ENCODE data around the gene CWF19L2.
"Not testable (repeated sequence)": the region's sequence is repeated elsewhere in the genome, so short reads cannot be mapped to it uniquely, and the experiment has no call there.

Gene CWF19L2

DNA sequence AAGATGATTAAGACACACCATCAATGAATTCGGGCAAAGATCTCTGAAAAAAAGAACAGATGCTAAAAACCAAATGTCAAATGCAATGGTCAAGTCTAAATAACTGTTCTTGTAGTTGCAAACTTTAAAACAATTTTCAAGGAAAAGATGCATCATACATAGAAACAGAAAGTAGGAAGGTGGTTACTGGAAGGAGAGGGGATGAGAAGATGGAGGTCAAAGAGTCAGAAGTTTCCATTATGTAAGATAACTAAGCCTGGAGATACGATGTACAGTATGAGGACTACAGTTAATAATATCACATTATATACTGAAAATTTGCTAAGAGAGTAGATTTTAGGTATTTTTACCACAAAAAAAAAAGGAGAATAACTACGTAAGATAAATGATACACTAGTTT lies 27.1 kb downstream of the CWF19L2 start:
- no peak for DNase-seq

- DNase-seq, result no peak
These were observed 29.9 kb downstream of the CWF19L2 start for GRCh38 chr11:107427569-107428180.

GRCh38 chr11:107413352-107413751 lies 44.3 kb downstream of the CWF19L2 start:
- DNase-seq, result no peak

GRCh38 chr11:107408762-107409211 lies 48.8 kb downstream of the CWF19L2 start:
- DNase-seq, result no peak

- no peak for DNase-seq
These were observed 52.4 kb downstream of the CWF19L2 start for GRCh38 chr11:107405260-107405659.

DNA sequence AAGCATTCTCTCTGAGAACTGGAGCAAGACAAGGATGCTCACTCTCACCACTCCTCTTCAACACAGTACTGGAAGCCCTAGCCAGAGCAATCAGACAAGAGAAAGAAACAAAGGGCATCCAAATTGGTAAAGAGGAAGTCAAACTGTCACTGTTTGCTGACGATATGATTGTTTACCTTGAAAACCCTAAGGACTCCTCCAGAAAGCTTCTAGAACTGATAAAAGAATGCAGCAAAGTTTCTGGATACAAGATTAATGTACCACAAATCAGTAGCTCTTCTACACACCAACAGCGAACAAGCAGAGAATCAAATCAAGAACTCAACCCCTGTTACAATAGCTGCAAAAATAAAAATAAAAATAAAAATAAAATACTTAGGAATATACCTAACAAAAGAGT lies 56.5 kb downstream of the CWF19L2 start:
- not testable (repeated sequence) for DNase-seq

GRCh38 chr11:107397357-107397756 lies 60.3 kb downstream of the CWF19L2 start:
- no peak for DNase-seq

DNA sequence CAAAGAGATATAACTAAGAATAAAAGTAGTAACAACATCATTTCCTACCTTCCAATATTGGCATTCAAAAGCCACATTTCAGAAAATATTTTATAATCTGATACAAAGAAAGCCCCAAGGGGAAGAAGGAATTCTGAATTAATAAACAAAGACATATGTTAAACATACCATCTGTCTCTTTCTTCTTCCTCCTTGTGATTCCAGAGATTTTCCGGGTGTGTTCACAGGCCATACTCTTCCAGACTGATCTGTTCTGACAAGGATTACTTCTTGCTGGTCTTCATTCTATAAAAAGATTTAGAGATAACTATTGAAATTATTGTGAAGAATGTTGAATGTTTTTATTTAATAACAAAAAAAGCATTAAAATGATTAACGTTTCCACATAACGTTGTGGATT lies 65.0 kb downstream of the CWF19L2 start:
- DNase-seq, result no peak

- not testable (repeated sequence) for DNase-seq
These were observed 66.9 kb downstream of the CWF19L2 start for GRCh38 chr11:107390701-107391100.

DNA sequence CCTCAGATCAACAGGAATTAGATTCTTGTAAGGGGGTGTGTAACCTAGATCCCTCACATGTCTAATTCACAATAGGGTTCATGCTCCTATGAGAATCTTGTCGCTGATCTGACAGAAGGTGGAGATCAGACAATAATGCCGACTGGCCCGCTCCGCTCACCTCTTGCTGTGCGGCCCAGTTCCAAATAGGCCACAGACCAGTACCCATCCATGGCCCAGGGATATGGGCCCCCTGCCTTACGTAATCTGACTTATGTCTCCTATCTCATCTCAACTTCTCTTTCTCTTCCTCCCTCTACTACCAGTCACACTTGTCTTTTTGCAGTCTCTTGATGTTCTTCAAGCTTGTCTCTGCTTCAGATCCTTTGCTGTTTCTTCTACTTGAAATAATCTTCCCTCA lies 70.0 kb downstream of the CWF19L2 start:
- DNase-seq, result no peak

DNA sequence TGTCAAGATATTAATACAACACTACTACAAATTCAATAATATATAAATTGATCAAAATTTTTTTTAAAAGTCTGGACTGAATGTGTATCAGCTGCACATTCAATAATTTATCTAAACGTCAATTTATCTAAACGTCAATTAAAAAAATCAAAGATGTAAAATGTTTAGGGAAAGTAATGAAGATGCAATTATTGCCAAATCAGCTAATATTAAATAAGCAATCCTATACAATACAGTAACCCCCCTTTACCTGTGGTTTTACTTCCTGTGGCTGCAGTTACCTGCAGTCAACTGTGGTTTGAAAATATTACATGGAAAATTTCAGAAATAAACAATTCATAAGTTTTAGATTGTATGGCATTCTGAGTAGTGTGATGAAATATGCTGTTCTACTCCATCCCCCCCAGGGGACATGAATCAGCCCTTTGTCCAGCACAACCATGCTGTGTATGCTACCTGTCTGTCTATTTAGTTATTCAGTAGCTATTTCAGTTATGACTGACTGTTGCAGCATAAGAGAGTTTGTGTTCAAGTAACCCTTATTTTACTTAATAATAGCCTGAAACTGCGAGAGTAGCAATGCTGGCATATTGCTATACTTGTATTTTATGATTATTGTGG lies 72.2 kb downstream of the CWF19L2 start:
- DNase-seq, result no peak

GRCh38 chr11:107384144-107384852 lies 73.3 kb downstream of the CWF19L2 start:
- no peak for DNase-seq

DNA sequence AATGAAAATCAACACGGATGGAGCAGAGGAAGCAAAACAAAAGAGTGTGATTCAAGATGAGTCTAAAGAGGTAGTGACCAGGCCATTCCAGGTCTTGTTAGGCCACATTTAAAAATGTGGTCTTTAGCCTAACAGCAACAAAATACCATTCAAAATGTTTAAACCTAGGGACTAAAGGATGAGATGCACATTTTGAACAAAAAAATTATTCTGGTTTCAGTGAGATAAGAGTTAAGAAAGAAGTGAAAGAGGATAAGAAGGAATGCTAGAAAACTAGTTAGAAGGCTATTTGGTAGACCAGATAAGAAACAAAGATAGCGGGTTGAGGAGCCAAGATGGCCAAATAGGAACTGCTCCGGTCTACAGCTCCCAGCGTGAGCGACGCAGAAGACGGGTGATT lies 85.2 kb downstream of the CWF19L2 start:
- DNase-seq, result no peak

GRCh38 chr11:107370390-107370789 lies 87.2 kb downstream of the CWF19L2 start:
- DNase-seq, result no peak

DNA sequence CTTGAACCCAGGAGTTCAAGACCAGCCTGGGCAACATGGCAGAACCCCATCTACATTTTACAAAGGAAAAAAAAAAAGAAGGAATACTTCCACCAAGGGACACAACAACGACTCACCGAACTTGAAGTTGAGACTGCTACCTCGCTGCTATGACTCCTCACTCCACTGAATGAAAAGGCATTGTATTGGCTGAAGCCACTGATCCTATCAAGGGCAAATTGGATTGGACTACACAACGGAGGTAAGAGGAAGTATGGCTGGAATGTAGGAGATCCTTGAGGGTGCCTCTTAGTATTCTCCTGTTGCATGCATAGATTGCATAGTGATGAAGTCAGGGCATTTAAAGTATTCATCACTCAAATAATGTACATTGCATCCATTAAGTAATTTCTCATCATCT lies 97.9 kb downstream of the CWF19L2 start:
- no peak for DNase-seq

DNA sequence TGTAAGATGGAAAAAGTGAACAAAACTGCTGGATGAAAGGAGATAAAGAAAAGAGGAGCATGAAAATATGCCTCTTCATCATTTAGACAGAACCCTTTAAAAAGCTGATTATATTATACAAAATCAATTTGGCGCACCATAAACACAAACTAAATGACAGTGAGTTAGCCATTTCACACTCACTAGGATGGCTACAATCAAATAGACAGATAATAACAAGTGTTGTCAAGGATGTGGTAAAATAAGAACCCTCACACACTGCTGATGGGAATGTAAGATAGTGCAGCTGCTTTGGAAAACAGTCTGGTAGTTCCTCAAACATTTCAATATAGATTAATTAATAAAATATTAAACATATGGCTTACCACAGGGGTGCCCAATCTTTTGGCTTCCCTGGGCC lies 99.7 kb downstream of the CWF19L2 start:
- DNase-seq, result no peak

DNA sequence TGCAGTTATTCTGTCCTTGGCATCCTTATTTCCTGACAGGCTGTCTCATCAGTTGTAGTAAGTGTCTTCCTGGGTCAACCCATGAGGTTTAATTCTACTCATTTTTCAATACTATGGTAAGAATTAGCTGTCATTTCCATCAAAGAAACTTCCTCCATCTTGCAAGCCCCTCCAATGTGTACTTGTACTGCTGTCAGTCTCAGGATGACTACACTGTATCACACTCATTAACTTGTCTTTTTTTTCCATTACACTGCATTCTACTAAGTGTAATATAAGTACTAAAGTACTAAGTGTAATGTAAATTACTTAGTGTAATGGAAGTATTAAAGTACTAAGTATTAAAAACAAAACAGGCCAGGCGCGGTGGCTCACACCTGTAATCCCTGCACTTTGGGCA lies 102.8 kb downstream of the CWF19L2 start:
- no peak for DNase-seq

- no peak for DNase-seq
These were observed 119.7 kb downstream of the CWF19L2 start for GRCh38 chr11:107337917-107338316.

- DNase-seq, result no peak
These were observed 125.9 kb downstream of the CWF19L2 start for GRCh38 chr11:107331728-107332127.

GRCh38 chr11:107329164-107329563 lies 128.5 kb downstream of the CWF19L2 start:
- no peak for DNase-seq

- DNase-seq, result no peak
These were observed 141.2 kb downstream of the CWF19L2 start for GRCh38 chr11:107316426-107316825.

DNA sequence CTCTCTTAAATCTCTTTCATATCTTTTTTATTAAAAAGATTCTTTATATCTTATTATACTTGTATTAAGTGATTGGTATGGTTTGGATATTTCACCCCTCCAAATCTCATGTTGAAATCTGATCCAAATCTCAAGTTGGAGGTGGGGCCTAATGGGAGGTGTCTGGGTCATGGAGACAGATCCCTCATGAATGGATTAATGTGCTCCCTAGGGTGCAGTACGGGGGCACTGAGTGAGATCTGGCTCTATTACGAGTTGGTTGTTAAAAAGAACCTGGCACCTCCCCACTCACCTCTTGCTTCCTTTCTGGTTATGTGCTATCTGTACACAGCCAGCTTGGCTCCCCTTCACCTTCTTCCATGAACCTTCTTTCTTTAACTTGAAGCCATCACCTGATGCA lies 149.6 kb downstream of the CWF19L2 start:
- DNase-seq, result no peak

- no peak for DNase-seq
These were observed 155.7 kb downstream of the CWF19L2 start for GRCh38 chr11:107301878-107302277.

DNA sequence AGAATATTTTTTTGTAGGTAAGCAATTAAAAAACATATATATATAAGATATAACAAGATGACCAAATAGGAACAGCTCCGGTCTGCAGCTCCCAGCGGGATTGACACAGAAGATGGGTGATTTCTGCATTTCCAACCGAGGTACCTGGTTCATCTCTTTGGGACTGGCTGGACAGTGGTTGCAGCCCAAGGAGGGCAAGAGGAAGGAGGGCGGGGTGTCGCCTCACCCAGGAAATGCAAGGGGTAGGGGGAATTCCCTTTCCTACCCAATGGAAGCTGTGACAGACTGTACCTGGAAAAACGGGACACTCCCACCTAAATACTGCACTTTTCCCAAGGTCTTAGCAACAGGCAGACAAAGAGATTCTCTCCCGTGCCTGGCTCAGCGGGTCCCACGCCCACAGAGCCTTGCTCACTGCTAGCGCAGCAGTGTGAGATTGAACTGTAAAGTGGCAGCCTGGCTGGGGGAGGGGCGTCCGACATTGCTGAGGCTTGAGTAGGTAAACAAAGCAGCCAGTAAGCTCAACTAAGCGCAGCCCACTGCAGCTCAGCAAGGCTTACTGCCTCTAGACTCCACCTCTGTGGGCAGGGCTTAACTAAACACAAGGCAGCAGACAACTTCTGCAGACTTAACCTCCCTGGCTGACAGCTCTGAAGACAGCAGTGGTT lies 163.8 kb downstream of the CWF19L2 start:
- no peak for DNase-seq
